SU-DHL-6 (cell line): ENCODE data around the gene RBMX2.
"Not testable (repeated sequence)": the region's sequence is repeated elsewhere in the genome, so short reads cannot be mapped to it uniquely, and the experiment has no call there.

Experiments used
- H2AFZ ChIP-seq: fragments of 200-600 bp; sonication (generic); 2 replicates; pipeline ENCODE4 v1.6.1; 2014; ENCODE audit warnings: low read depth, mild to moderate bottlenecking, moderate library complexity, mixed read lengths, antibody characterized with exemption, low read length; ENCODE audit not compliant: severe bottlenecking
- H3F3A ChIP-seq: fragments of 200-600 bp; shearing (Covaris generic); 2 replicates; pipeline ENCODE4 v1.6.0; 2016; ENCODE audit warnings: antibody characterized with exemption, mild to moderate bottlenecking; ENCODE audit not compliant: insufficient read depth
- H3K27ac ChIP-seq: fragments of 200-600 bp; sonication (generic); 2 replicates; pipeline ENCODE4 v1.5.1; 2016; ENCODE audit warnings: low read depth, mild to moderate bottlenecking, low read length, moderate library complexity, mixed read lengths
- H3K27me3 ChIP-seq: fragments of 200-600 bp; sonication (generic), shearing (Covaris generic); 2 replicates; pipeline ENCODE4 v1.6.0; 2014; ENCODE audit warnings: mild to moderate bottlenecking, low read length
- H3K36me3 ChIP-seq: fragments of 200-600 bp; sonication (generic); 2 replicates; pipeline ENCODE4 v1.6.1; 2014; ENCODE audit warnings: mild to moderate bottlenecking, low read length, mixed read lengths
- H3K4me2 ChIP-seq: fragments of 300-600, 200-600 bp; shearing (Covaris generic), sonication (generic); 2 replicates; pipeline ENCODE4 v1.6.0; 2014; ENCODE audit warnings: low read length, low read depth, mild to moderate bottlenecking; ENCODE audit not compliant: poor library complexity, severe bottlenecking
- H3K4me3 ChIP-seq: fragments of 200-600 bp; sonication (generic); 2 replicates; pipeline ENCODE4 v1.5.1; 2014; ENCODE audit warnings: antibody characterized with exemption, low read length, mild to moderate bottlenecking, mixed read lengths; ENCODE audit not compliant: insufficient read depth, poor library complexity, severe bottlenecking
- H3K79me2 ChIP-seq: fragments of 200-600 bp; sonication (generic); 2 replicates; pipeline ENCODE4 v1.6.1; 2014; ENCODE audit warnings: mild to moderate bottlenecking, low read length, moderate library complexity; ENCODE audit not compliant: insufficient read depth
- H3K9ac ChIP-seq: fragments of 200-600 bp; sonication (generic); 2 replicates; pipeline ENCODE4 v1.7.0; 2014; ENCODE audit warnings: mild to moderate bottlenecking, low read length
- H3K9me2 ChIP-seq: fragments of 200-600 bp; sonication (generic); replicated peaks from 2 replicates; pipeline ENCODE4 v1.6.1; 2014; ENCODE audit warnings: low read length; ENCODE audit not compliant: insufficient read depth
- H3K9me3 ChIP-seq: fragments of 200-600 bp; sonication (generic); 2 replicates; pipeline ENCODE4 v1.6.1; 2014; ENCODE audit warnings: low read length, mixed read lengths; ENCODE audit not compliant: insufficient read depth
- H4K20me1 ChIP-seq: fragments of 200-600 bp; sonication (generic); 2 replicates; pipeline ENCODE4 v1.6.1; 2014; ENCODE audit warnings: low read depth, mild to moderate bottlenecking, antibody characterized with exemption, low read length, moderate library complexity, mixed read lengths
- CTCF ChIP-seq: fragments of 200-600 bp; sonication (generic); IDR thresholded peaks from one replicate; pipeline ENCODE4 v1.5.1; 2017; ENCODE audit warnings: antibody characterized with exemption, mild to moderate bottlenecking, low read length, moderate library complexity; ENCODE audit not compliant: insufficient read depth, poor library complexity, severe bottlenecking
- EZH2phosphoT487 ChIP-seq: fragments of 200-600 bp; sonication (generic), shearing (Covaris generic); conservative IDR thresholded peaks from 2 replicates; pipeline ENCODE4 v1.6.1; 2018; ENCODE audit warnings: mild to moderate bottlenecking, antibody characterized with exemption, low read length, moderate library complexity, mixed read lengths

Gene RBMX2

GRCh38 chrX:130426531-130426930, 24.7 kb downstream of the RBMX2 start:
- no peak overlapping the region for H3K9ac ChIP-seq
- TF ChIP-seq EZH2phosphoT487 (no peak), CTCF (no peak)
- H2AFZ ChIP-seq, result no peak overlapping the region
- no peaks in the 10 kb centered on the region for H3K9me3 ChIP-seq
- H4K20me1 ChIP-seq, result no peaks in the 10 kb centered on the region
- H3F3A ChIP-seq, result no peaks in the 10 kb centered on the region
- no peak overlapping the region for H3K4me2 ChIP-seq
- H3K27me3 ChIP-seq, result no peaks in the 10 kb centered on the region
- H3K36me3 ChIP-seq, result no peaks in the 10 kb centered on the region
- no peaks in the 10 kb centered on the region for H3K9me2 ChIP-seq
- no peak overlapping the region for H3K27ac ChIP-seq
- no peak overlapping the region for H3K4me3 ChIP-seq
- H3K79me2 ChIP-seq, result no peaks in the 10 kb centered on the region

- H3K9ac ChIP-seq, H3K36me3 ChIP-seq, H3F3A ChIP-seq, H4K20me1 ChIP-seq, H2AFZ ChIP-seq, H3K9me3 ChIP-seq, H3K27ac ChIP-seq, H3K4me3 ChIP-seq, H3K27me3 ChIP-seq, H3K9me2 ChIP-seq, H3K4me2 ChIP-seq, H3K79me2 ChIP-seq: not testable (repeated sequence)
Measured at GRCh38 chrX:130429236-130429635, 27.4 kb downstream of the RBMX2 start.

DNA sequence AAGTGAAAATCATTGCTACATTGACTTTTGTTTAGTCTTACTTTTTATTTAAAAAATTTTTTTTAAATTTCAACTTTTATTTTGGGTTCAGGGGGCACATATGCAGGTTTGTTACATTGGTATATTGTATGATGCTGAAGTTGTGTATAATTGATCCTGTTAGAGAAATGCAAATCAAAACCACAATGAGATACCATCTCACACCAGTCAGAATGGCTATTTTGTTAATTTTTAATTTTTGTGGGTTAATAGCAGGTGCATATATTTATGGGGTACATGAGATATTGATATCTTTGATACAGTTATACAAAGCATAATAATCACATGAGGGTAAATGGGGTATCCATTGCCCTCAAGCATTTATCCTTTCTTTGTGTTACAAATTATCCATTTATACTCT, 34.1 kb downstream of the RBMX2 start:
- Histone ChIP-seq H3K4me2 (no peak overlapping the region), H3K9ac (no peak overlapping the region), H3K4me3 (no peak overlapping the region), H3K36me3 (no peaks in the 10 kb centered on the region), H3K79me2 (no peaks in the 10 kb centered on the region), H2AFZ (no peak overlapping the region), H3F3A (no peaks in the 10 kb centered on the region), H4K20me1 (no peaks in the 10 kb centered on the region), H3K9me2 (no peaks in the 10 kb centered on the region), H3K27ac (no peak overlapping the region), H3K27me3 (no peaks in the 10 kb centered on the region), H3K9me3 (no peaks in the 10 kb centered on the region)
- TF ChIP-seq CTCF, result no peak
- no peak for TF ChIP-seq EZH2phosphoT487

GRCh38 chrX:130437996-130438395, 36.2 kb downstream of the RBMX2 start:
- H4K20me1 ChIP-seq, H3K9me2 ChIP-seq, H2AFZ ChIP-seq, H3K4me3 ChIP-seq, H3K27ac ChIP-seq, H3K79me2 ChIP-seq, H3K9me3 ChIP-seq, H3K36me3 ChIP-seq, H3K9ac ChIP-seq, H3F3A ChIP-seq, H3K4me2 ChIP-seq, H3K27me3 ChIP-seq: not testable (repeated sequence)
